HEK293T (cell line): Measurements from ENCODE around the gene TSHR.

Experiments used
- ELF4 ChIP-seq: fragments of 450-650 bp; IDR thresholded peaks from 2 replicates; pipeline ENCODE4 v1.6.1; 2017; ENCODE audit warnings: antibody characterized with exemption
- FOXK2 ChIP-seq: fragments of 450-650 bp; IDR thresholded peaks from 2 replicates; pipeline ENCODE4 v1.6.1; 2016; ENCODE audit warnings: mild to moderate bottlenecking
- FOXM1 ChIP-seq: fragments of 450-650 bp; IDR thresholded peaks from 2 replicates; pipeline ENCODE4 v1.6.1; 2017; ENCODE audit warnings: mild to moderate bottlenecking, borderline replicate concordance

DNA sequence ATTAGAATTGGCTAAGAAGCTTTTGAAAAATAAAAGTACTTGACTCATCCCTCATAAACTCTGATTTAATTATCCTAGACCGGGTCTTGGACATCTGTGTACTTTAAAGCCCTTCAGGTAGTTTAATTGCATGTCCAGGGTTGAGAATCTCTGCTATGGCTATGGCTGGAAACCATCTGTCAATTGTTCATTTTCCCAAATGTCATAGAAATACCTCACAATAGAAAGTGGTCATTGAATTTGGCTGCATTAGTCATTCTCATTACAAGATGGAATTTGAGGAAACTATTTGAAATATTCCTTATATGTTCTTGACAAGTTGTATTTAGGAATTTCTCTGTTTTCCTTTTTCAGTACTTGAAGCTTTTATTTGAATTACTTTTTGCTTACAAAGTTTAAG is 111.3 kb downstream of the TSHR start:
- TF ChIP-seq FOXK2, result no peak
- TF ChIP-seq ELF4, result no peak
- no peak for TF ChIP-seq FOXM1
